ENCODE measurements around the gene CSTF1. TPM values are rescaled to one million over a fixed set of nuclear protein-coding genes. Genes with fewer than 3 reads are reported as not detected.
"Not testable (repeated sequence)": the region's sequence is repeated elsewhere in the genome, so short reads cannot be mapped to it uniquely, and the experiment has no call there.

Gene CSTF1
- total RNA-seq, 1 experiment from 2014 or later = 60.2 TPM

DNA sequence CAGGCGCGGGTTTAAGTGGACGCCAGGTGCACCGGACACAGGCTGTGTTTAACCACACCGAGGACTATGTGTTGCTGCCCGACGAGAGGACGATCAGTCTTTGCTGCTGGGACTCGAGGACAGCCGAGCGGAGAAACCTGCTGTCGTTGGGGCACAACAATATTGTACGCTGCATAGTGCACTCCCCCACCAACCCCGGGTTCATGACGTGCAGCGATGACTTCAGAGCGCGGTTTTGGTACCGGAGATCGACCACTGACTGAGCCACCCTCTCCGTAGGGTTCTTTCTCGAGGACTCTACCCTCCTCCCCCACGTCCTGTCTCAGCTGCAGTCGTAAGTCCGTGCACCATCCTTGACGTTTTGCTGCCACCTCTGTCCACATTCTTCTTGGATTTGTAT lies 11.0 kb downstream of the CSTF1 start:
- BruUV-seq (replicated peaks) = no TSS peak
- CTCF ChIA-PET = interaction anchor here (0.5 kb wide), 1 partner anchor 194 kb away, joined by 3 read pairs; no protein-coding TSS in a partner anchor
- Histone ChIP-seq H3K4me2 (ENCODE audit: low read length) (no peak overlapping the region), H3K9me3 (ENCODE audit: low read length) (no peaks in the 10 kb centered on the region), H3K27me3 (ENCODE audit: low read length) (no peaks in the 10 kb centered on the region), H3F3A (ENCODE audit: low read length, unreplicated experiment) (peaks cover 3% of the 10 kb centered on the region), H3K27ac (ENCODE audit: low read length) (no peak overlapping the region), H2AFZ (ENCODE audit: low read length) (no peak overlapping the region), H3K9me2 (replicated peaks; ENCODE audit: low read length) (no peaks in the 10 kb centered on the region), H4K20me1 (ENCODE audit: low read length) (no peaks in the 10 kb centered on the region), H3K36me3 (ENCODE audit: low read depth, low read length) (peaks cover 69% of the 10 kb centered on the region), H3K4me3 (ENCODE audit: low read length) (no peak overlapping the region), H3K4me1 (ENCODE audit: insufficient read depth, low read length) (no peaks in the 10 kb centered on the region), H3K79me2 (ENCODE audit: low read length) (peaks cover 14% of the 10 kb centered on the region; the same call in 1 of the 2 replicates), H3K9ac (ENCODE audit: low read length) (no peak overlapping the region)
- ATAC-seq (no peak), DNase-seq (no peak)
- intact Hi-C loops (cut with micrococcal nuclease) = no loop called here
- TF ChIP-seq EZH2phosphoT487 (IDR thresholded peaks at IDR 0.05; ENCODE audit: borderline replicate concordance, low read length) = no peak
- no peak for TF ChIP-seq CTCF (conservative IDR thresholded peaks at IDR 0.05; ENCODE audit: low read depth, low read length)
- no peak for TF ChIP-seq EZH2 (IDR thresholded peaks at IDR 0.05; ENCODE audit: low read length, unreplicated experiment)
- POLR2A ChIA-PET (ENCODE audit: unreplicated experiment) = no interaction called here

DNA sequence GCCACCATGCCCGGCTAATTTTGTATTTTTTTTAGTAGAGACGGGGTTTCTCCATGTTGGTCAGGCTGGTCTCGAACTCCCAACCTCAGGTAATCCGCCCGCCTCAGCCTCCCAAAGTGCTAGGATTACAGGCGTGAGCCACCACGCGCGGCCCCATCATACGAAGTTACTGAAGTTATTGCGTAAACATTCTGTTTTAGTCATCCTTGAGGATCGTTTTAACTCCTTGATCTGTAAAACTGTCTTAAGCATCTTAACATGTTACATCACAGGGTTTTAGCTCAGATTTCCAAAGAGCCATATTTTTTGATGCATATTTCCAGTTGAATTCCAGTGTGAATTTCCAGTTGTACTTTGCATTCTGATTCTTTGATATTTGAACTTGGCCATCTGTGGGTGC lies 12.9 kb downstream of the CSTF1 start:
- ATAC-seq; H3K4me1 ChIP-seq (ENCODE audit: insufficient read depth, low read length); H3K9me2 ChIP-seq (replicated peaks; ENCODE audit: low read length); H3K27ac ChIP-seq (ENCODE audit: low read length); H3K9ac ChIP-seq (ENCODE audit: low read length); H3K9me3 ChIP-seq (ENCODE audit: low read length); CTCF ChIA-PET; H2AFZ ChIP-seq (ENCODE audit: low read length); H3F3A ChIP-seq (ENCODE audit: low read length, unreplicated experiment); H3K4me2 ChIP-seq (ENCODE audit: low read length); intact Hi-C loops (cut with micrococcal nuclease); POLR2A ChIA-PET (ENCODE audit: unreplicated experiment); H3K27me3 ChIP-seq (ENCODE audit: low read length); DNase-seq; BruUV-seq (replicated peaks); H3K4me3 ChIP-seq (ENCODE audit: low read length); H4K20me1 ChIP-seq (ENCODE audit: low read length): not testable (repeated sequence)
- Histone ChIP-seq H3K36me3 (ENCODE audit: low read depth, low read length) (peaks cover 50% of the 10 kb centered on the region), H3K79me2 (ENCODE audit: low read length) (peaks cover 11% of the 10 kb centered on the region; the same call in 1 of the 2 replicates)

DNA sequence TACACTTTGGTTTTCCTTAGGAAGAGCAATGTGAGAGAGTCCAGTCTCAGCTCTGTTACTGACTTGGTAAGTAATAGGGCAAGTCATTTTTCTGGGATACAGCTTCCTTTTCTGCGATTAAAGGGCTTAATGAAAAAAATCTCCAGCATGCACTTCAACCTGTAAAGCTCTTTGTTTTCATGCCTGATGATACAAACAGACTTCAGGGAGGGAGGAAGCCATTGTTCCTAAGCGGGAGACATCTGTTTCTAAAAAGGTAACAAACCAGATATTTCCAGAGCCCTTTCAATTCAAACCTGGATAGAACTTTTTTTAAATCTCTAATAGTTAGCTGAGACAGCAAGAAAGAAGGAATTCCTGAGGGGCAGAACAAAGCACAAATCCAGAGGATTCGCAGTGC lies 14.5 kb downstream of the CSTF1 start:
- Histone ChIP-seq H3K4me3 (ENCODE audit: low read length) (no peak overlapping the region), H3K9me3 (ENCODE audit: low read length) (no peaks in the 10 kb centered on the region), H2AFZ (ENCODE audit: low read length) (no peak overlapping the region), H3K27ac (ENCODE audit: low read length) (no peak overlapping the region), H3K4me2 (ENCODE audit: low read length) (no peak overlapping the region), H3F3A (ENCODE audit: low read length, unreplicated experiment) (no peaks in the 10 kb centered on the region), H3K9ac (ENCODE audit: low read length) (no peak overlapping the region), H4K20me1 (ENCODE audit: low read length) (no peaks in the 10 kb centered on the region), H3K36me3 (ENCODE audit: low read depth, low read length) (peaks cover 39% of the 10 kb centered on the region), H3K4me1 (ENCODE audit: insufficient read depth, low read length) (0 out of 2 replicates have a peak, but pooled peaks cover 4% of the 10 kb centered on the region), H3K27me3 (ENCODE audit: low read length) (no peaks in the 10 kb centered on the region), H3K79me2 (ENCODE audit: low read length) (no peaks in the 10 kb centered on the region), H3K9me2 (replicated peaks; ENCODE audit: low read length) (no peaks in the 10 kb centered on the region)
- intact Hi-C loops (cut with micrococcal nuclease) = no loop called here
- ATAC-seq (no peak), DNase-seq (no peak)
- POLR2A ChIA-PET (ENCODE audit: unreplicated experiment) = no interaction called here
- no TSS peak for BruUV-seq (replicated peaks)
- CTCF ChIA-PET = no interaction called here
- no peak for TF ChIP-seq CTCF (conservative IDR thresholded peaks at IDR 0.05; ENCODE audit: low read depth, low read length)
- TF ChIP-seq EZH2phosphoT487 (IDR thresholded peaks at IDR 0.05; ENCODE audit: borderline replicate concordance, low read length) = no peak
- no peak for TF ChIP-seq EZH2 (IDR thresholded peaks at IDR 0.05; ENCODE audit: low read length, unreplicated experiment)

Measured in PC-3 (cell line).